ENCODE results near the gene ODF4.

The ODF4 gene, protein sequence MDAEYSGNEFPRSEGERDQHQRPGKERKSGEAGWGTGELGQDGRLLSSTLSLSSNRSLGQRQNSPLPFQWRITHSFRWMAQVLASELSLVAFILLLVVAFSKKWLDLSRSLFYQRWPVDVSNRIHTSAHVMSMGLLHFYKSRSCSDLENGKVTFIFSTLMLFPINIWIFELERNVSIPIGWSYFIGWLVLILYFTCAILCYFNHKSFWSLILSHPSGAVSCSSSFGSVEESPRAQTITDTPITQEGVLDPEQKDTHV

DNA sequence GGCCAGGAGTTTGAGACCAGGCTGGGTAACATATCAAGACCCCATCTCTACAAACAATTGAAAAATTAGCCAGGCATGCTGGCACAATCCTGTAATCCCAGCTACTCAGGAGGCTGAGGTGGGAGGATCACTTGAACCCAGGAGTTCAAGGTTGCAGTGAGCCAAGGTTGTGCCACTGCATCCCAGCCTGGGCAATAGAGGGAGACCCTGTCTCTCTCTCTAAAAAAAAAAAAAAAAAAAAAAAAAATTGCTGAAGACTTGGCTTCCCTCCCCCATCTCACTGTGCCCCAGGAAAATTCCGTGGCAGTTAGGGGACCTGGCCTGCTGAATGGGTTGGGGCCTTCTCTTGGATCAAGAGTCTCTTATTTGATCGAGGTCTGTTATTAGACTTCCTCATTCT lies at the start of gene ODF4:
TSS of gene ODF4 (plus strand) at position 301 of the 400 bp plus-strand sequence. CDS start 212 bp downstream, outside the sequence.
- Mint-ChIP-seq H3K4me1 (peaks cover 8 to 13% of the 10 kb centered on the region in 2 donors), H3K27ac (no peak within 1 kb of the TSS), H3K4me3 (no peak within 1 kb of the TSS), H3K9me3 (no peaks in the 10 kb centered on the region), H3K36me3 (no peaks in the 10 kb centered on the region), H3K27me3 (peaks cover under 1 to 6% of the 10 kb centered on the region in 2 donors)
- ATAC-seq (replicated peaks) (no peak), DNase-seq (no peak)

DNA sequence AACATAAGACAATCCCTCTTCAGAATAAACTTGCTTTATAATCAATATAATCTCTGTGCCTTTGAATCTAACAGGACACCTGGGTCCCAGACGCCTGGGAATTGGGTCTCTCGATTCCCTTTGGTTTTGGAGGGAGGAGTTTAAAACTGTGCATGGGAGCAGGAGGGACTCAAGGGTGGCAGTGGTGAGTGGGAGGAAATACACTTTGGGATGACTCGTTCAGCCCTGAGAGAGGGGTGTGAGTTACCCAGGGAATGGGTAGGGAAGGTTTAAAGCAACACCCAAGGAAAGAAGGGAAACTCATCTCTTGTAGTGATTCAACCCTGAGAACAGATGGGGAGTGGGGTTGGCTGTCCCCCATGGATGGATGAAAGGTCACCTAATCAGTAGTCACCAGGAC lies 49.6 kb upstream of the ODF4 start:
- ATAC-seq (replicated peaks), result no peak
- Mint-ChIP-seq H3K9me3 (no peaks in the 10 kb centered on the region), H3K36me3 (peaks cover 2 to 17% of the 10 kb centered on the region in 2 donors), H3K4me1 (peaks cover 46 to 71% of the 10 kb centered on the region in 2 donors), H3K27ac (peak overlapping the region; percentile 79), H3K4me3 (peak overlapping the region; percentile 91 to 98), H3K27me3 (no peaks in the 10 kb centered on the region)
- DNase-seq, result no peak

- DNase-seq (peak; percentile 17), ATAC-seq (replicated peaks) (no peak)
- Mint-ChIP-seq H3K4me1 (peaks cover 34 to 58% of the 10 kb centered on the region in 2 donors), H3K9me3 (no peaks in the 10 kb centered on the region), H3K27me3 (no peaks in the 10 kb centered on the region), H3K36me3 (peaks cover 4 to 21% of the 10 kb centered on the region in 2 donors), H3K27ac (peak overlapping the region; percentile 9), H3K4me3 (no peak overlapping the region)
These were observed 46.8 kb upstream of the ODF4 start for GRCh38 chr17:8292639-8293395.

DNA sequence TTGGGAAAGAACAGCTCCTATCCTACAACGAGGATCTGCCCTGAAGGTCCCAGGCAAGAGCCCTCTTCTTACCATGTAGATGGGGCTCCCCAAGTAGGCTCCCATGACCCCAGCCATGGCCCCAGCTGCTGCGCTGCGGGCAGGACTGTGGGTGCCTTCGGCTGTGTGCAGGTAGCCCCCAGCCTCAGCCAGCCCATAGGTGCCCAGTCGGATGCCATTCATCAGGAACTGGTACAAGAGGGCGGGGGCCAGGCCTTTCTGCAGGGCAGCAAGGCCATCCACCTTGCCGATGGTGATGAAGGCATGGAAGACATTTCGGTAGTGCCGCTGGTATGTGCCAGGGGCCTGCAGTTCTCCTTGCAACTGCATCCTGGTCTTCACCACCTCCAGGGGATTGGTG lies 45.3 kb upstream of the ODF4 start:
- Mint-ChIP-seq H3K4me1 (peaks cover 30 to 51% of the 10 kb centered on the region in 2 donors), H3K9me3 (no peaks in the 10 kb centered on the region), H3K36me3 (peaks cover 4 to 17% of the 10 kb centered on the region in 2 donors), H3K27ac (peak overlapping the region; percentile 98), H3K4me3 (peak overlapping the region; percentile 87 to 91), H3K27me3 (no peaks in the 10 kb centered on the region)
- DNase-seq (no peak), ATAC-seq (replicated peaks) (no peak)

- no peak for DNase-seq
- no peak for ATAC-seq (replicated peaks)
- peak overlapping the region; percentile 98 for H3K27ac Mint-ChIP-seq
- H3K4me1 Mint-ChIP-seq, result peaks cover 29 to 46% of the 10 kb centered on the region in 2 donors
- peak overlapping the region; percentile 87 to 91 for H3K4me3 Mint-ChIP-seq
- H3K27me3 Mint-ChIP-seq, result no peaks in the 10 kb centered on the region
- H3K9me3 Mint-ChIP-seq, result no peaks in the 10 kb centered on the region
- H3K36me3 Mint-ChIP-seq, result peaks cover 4 to 15% of the 10 kb centered on the region in 2 donors
These were observed 44.8 kb upstream of the ODF4 start for GRCh38 chr17:8294814-8295316.

DNA sequence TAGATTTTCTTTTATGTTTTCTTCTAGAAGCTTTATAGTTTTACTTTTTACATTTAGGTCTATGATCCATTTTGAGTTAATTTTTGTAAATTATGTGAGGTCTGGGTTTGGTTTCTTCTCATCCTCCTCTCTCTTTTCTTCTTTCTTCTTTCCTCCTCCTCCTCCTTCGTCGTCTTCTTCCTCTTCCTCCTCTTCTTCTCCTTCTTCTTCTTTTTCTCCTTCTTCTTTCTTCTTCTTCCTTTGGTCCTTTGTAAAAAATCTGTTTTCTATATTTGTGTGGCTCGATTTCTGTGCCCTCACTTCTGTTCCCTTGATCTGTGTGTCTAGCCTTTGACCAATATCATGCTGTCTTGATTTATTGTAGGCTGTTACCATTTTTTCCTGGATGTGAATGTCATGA lies 39.4 kb upstream of the ODF4 start:
- Mint-ChIP-seq H3K4me1 (peaks cover 6 to 17% of the 10 kb centered on the region in 2 donors), H3K27me3 (peaks cover 0 to 5% of the 10 kb centered on the region in 2 donors), H3K4me3 (no peak overlapping the region), H3K9me3 (no peaks in the 10 kb centered on the region), H3K36me3 (peaks cover 2 to 4% of the 10 kb centered on the region in 2 donors), H3K27ac (no peak overlapping the region)
- ATAC-seq (replicated peaks) (no peak), DNase-seq (no peak)

- DNase-seq (peak; percentile 29), ATAC-seq (replicated peaks) (peak; percentile 95 to 96)
- Mint-ChIP-seq H3K27me3 (peaks cover 0 to 5% of the 10 kb centered on the region in 2 donors), H3K4me3 (no peak overlapping the region), H3K27ac (no peak overlapping the region), H3K36me3 (no peaks in the 10 kb centered on the region), H3K9me3 (no peaks in the 10 kb centered on the region), H3K4me1 (peaks cover 6 to 12% of the 10 kb centered on the region in 2 donors)
These were observed 38.9 kb upstream of the ODF4 start for GRCh38 chr17:8300627-8301242.

DNA sequence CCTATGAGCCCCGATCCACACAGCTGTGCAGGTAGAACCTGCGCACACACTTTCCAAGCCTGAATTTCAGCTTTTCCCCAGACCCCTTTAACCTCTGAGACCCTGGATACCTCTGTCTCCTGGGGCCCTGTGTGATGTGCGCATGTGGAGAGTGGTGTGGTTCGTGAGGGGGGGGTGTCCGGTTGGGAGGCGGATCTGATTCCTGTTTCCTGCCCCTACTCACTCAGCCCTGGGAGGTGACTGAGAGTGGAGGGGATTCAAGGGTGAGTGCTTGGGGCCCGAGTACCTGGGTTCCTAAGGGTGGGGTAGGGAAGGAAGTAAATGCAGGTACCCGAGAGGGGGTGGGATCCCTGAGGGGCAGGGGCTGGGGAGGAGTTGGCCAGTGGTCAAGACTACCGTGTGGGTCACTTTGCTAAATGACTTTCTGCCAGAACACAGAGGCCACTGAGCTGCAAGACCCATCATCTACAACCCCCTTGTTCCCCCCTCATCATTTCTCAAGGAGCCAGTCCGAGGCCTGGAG lies 29.0 kb upstream of the ODF4 start:
- ATAC-seq (replicated peaks) (no peak), DNase-seq (no peak)
- H3K4me3 Mint-ChIP-seq, result no peak overlapping the region
- peaks cover 44 to 58% of the 10 kb centered on the region in 2 donors for H3K27me3 Mint-ChIP-seq
- no peaks in the 10 kb centered on the region for H3K36me3 Mint-ChIP-seq
- no peaks in the 10 kb centered on the region for H3K9me3 Mint-ChIP-seq
- H3K4me1 Mint-ChIP-seq, result peaks cover 0 to 6% of the 10 kb centered on the region in 2 donors
- H3K27ac Mint-ChIP-seq, result no peak overlapping the region

GRCh38 chr17:8311131-8311790 lies 28.4 kb upstream of the ODF4 start:
- H3K27me3 Mint-ChIP-seq, result peaks cover 50 to 64% of the 10 kb centered on the region in 2 donors
- DNase-seq, result no peak
- ATAC-seq (replicated peaks), result no peak
- H3K27ac Mint-ChIP-seq, result no peak overlapping the region
- no peaks in the 10 kb centered on the region for H3K9me3 Mint-ChIP-seq
- H3K4me3 Mint-ChIP-seq, result no peak overlapping the region
- H3K4me1 Mint-ChIP-seq, result peaks cover 0 to 7% of the 10 kb centered on the region in 2 donors
- H3K36me3 Mint-ChIP-seq, result no peaks in the 10 kb centered on the region

DNA sequence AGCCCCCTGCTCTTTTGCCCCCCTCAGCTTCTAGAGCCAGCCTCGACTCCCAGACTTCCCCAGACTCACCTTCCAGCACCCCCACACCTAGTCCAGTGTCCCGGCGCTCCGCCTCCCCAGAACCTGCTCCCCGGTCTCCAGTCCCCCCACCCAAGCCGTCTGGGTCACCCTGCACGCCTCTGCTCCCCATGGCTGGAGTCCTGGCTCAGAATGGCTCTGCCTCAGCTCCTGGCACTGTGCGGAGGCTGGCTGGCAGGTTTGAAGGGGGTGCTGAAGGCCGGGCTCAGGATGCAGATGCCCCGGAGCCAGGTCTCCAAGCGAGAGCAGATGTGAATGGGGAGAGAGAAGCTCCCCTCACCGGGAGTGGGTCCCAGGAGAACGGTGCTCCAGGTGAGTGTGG lies 27.4 kb upstream of the ODF4 start:
- no peak overlapping the region for H3K27ac Mint-ChIP-seq
- H3K9me3 Mint-ChIP-seq, result no peaks in the 10 kb centered on the region
- no peaks in the 10 kb centered on the region for H3K36me3 Mint-ChIP-seq
- DNase-seq (no peak), ATAC-seq (replicated peaks) (no peak)
- peaks cover 0 to 7% of the 10 kb centered on the region in 2 donors for H3K4me1 Mint-ChIP-seq
- no peak overlapping the region for H3K4me3 Mint-ChIP-seq
- peaks cover 51 to 65% of the 10 kb centered on the region in 2 donors for H3K27me3 Mint-ChIP-seq

GRCh38 chr17:8312726-8313600 lies 26.7 kb upstream of the ODF4 start:
- H3K27ac Mint-ChIP-seq, result no peak overlapping the region

GRCh38 chr17:8314797-8315763 lies 24.6 kb upstream of the ODF4 start:
- Mint-ChIP-seq H3K4me3 (no peak overlapping the region), H3K27me3 (peaks cover 49 to 65% of the 10 kb centered on the region in 2 donors), H3K9me3 (no peaks in the 10 kb centered on the region), H3K27ac (no peak overlapping the region), H3K36me3 (no peaks in the 10 kb centered on the region), H3K4me1 (peaks cover 0 to 7% of the 10 kb centered on the region in 2 donors)
- DNase-seq (no peak), ATAC-seq (replicated peaks) (no peak)

More at GRCh38 chr17:8312726-8313600, 26.7 kb upstream of the ODF4 start:
- ATAC-seq (replicated peaks) (no peak), DNase-seq (no peak)
- Mint-ChIP-seq H3K9me3 (no peaks in the 10 kb centered on the region), H3K4me3 (no peak overlapping the region), H3K4me1 (peaks cover 0 to 7% of the 10 kb centered on the region in 2 donors), H3K27me3 (peaks cover 51 to 65% of the 10 kb centered on the region in 2 donors), H3K36me3 (no peaks in the 10 kb centered on the region)

All from stimulated activated naive B cell treated with anti-CD40 and anti-IgM and Interleukin-4, amounts not matched to agents 10 μg/mL and 1 μg/mL and 100 μg/mL, for 72 hours (primary cell).